Suprapubic skin (tissue), 4 donors: ENCODE measurements around the gene MYO18A. TPM values are rescaled to one million over a fixed set of nuclear protein-coding genes. Genes with fewer than 3 reads are reported as not detected.
A peak's percentile ranks its signal among the peaks of the same experiment; 100 is the strongest.

Experiments
- DNase-seq, 2 donors: peaks; one replicate each; pipeline ENCODE4 v3.0.0-alpha.2; 2019; ENCODE audit warnings: low spot score in 2 of 2
- H3K27ac ChIP-seq: fragments of 200-600 bp; sonication (generic); one replicate; pipeline ENCODE4 v1.5.1; 2019
- H3K27me3 ChIP-seq: fragments of 200-600 bp; sonication (generic); one replicate; pipeline ENCODE4 v1.5.1; 2019
- H3K36me3 ChIP-seq: fragments of 200-600 bp; sonication (generic); one replicate; pipeline ENCODE4 v1.5.1; 2019
- H3K4me1 ChIP-seq: fragments of 200-600 bp; sonication (generic); one replicate; pipeline ENCODE4 v1.5.1; 2019
- H3K4me3 ChIP-seq: fragments of 200-600 bp; sonication (generic); one replicate; pipeline ENCODE4 v1.5.1; 2019; ENCODE audit warnings: mild to moderate bottlenecking
- H3K9me3 ChIP-seq: fragments of 200-600 bp; sonication (generic); one replicate; pipeline ENCODE4 v1.5.1; 2019
- CTCF ChIP-seq, 2 donors: fragments of 200-600 bp in 1 of 2; fragments of 450-650 bp in 1 of 2; sonication (generic) in 1 of 2; IDR thresholded peaks; one replicate each; pipeline ENCODE4 v1.5.1; 2016 to 2019; ENCODE audit warnings: antibody characterized with exemption in 2 of 2, mild to moderate bottlenecking in 1 of 2, moderate library complexity in 1 of 2
- EP300 ChIP-seq: sonication (generic); formaldehyde crosslinking; IDR thresholded peaks from one replicate; pipeline ENCODE4 v1.6.1; 2017; ENCODE audit warnings: antibody characterized with exemption
- POLR2A ChIP-seq, 2 donors: fragments of 450-650 bp; IDR thresholded peaks; one replicate each; pipeline ENCODE4 v1.6.1; 2017; ENCODE audit warnings: antibody characterized with exemption in 2 of 2, mild to moderate bottlenecking in 2 of 2, moderate library complexity in 2 of 2
- POLR2AphosphoS5 ChIP-seq, 3 donors: sonication (generic); formaldehyde crosslinking; IDR thresholded peaks; one replicate each; pipeline ENCODE4 v1.6.1; 2017; ENCODE audit warnings: antibody characterized with exemption in 3 of 3
- WGBS: methylation state at CpG from one replicate; pipeline ENCODE4 v1.1.5; 2018; 5-methylcytosine and 5-hydroxymethylcytosine counted together
- total RNA-seq, 4 donors: library from RNA; depleted of rRNA; stranded (reverse); fragments of >200 nt; gene quantifications; one replicate each; pipeline ENCODE4 v1.1.0, GENCODE V29; 2016

MYO18A gene
- total RNA-seq, 4 donors from 2014 or later, result 87.6 to 253 (median 106) TPM

- Histone ChIP-seq H3K4me1 (peaks cover 55% of the 10 kb centered on the region), H3K36me3 (no peaks in the 10 kb centered on the region), H3K4me3 (peak overlapping the region; percentile 60), H3K27me3 (no peaks in the 10 kb centered on the region), H3K9me3 (no peaks in the 10 kb centered on the region), H3K27ac (peak overlapping the region; percentile 87)
- no peak for DNase-seq
- 30% methylated on average over 1 of the region's 1 CpG for WGBS
- TF ChIP-seq EP300 (no peak), POLR2A (IDR thresholded peaks at IDR 0.05) (no peak), CTCF (IDR thresholded peaks at IDR 0.05) (no peak), POLR2AphosphoS5 (IDR thresholded peaks at IDR 0.05) (no peak)
Observed at GRCh38 chr17:29181226-29181625, 1.0 kb upstream of the MYO18A start.

GRCh38 chr17:29180788-29181160 lies 576 bp upstream of the MYO18A start:
- H3K27me3 ChIP-seq, result no peaks in the 10 kb centered on the region
- TF ChIP-seq POLR2AphosphoS5 (IDR thresholded peaks at IDR 0.05), result no peak
- TF ChIP-seq POLR2A (IDR thresholded peaks at IDR 0.05), result no peak
- no peak for TF ChIP-seq CTCF (IDR thresholded peaks at IDR 0.05)
- TF ChIP-seq EP300, result no peak
- no peaks in the 10 kb centered on the region for H3K9me3 ChIP-seq
- H3K4me1 ChIP-seq, result peaks cover 59% of the 10 kb centered on the region
- WGBS, result 40% methylated on average over 4 of the region's 4 CpGs
- H3K4me3 ChIP-seq, result peak overlapping the region; percentile 60
- DNase-seq, result no peak
- H3K27ac ChIP-seq, result peak overlapping the region; percentile 87
- H3K36me3 ChIP-seq, result no peaks in the 10 kb centered on the region

GRCh38 chr17:29179232-29180033 lies 765 bp downstream of the MYO18A start:
- WGBS, result 20% methylated on average over 16 of the region's 28 CpGs
- Histone ChIP-seq H3K9me3 (no peaks in the 10 kb centered on the region), H3K27ac (peak overlapping the region; percentile 87), H3K4me1 (peaks cover 62% of the 10 kb centered on the region), H3K4me3 (peak overlapping the region; percentile 60), H3K27me3 (no peaks in the 10 kb centered on the region), H3K36me3 (no peaks in the 10 kb centered on the region)
- no peak for TF ChIP-seq EP300
- TF ChIP-seq POLR2AphosphoS5 (IDR thresholded peaks at IDR 0.05), result no peak
- peak in 1 of 2 donors; percentile 81 for DNase-seq

- Histone ChIP-seq H3K9me3 (no peaks in the 10 kb centered on the region), H3K27ac (peak overlapping the region; percentile 87), H3K4me3 (peak overlapping the region; percentile 60), H3K4me1 (peaks cover 62% of the 10 kb centered on the region), H3K36me3 (no peaks in the 10 kb centered on the region), H3K27me3 (no peaks in the 10 kb centered on the region)
- WGBS, result 27% methylated on average over 7 of the region's 8 CpGs
- no peak for TF ChIP-seq CTCF (IDR thresholded peaks at IDR 0.05)
- no peak for TF ChIP-seq POLR2A (IDR thresholded peaks at IDR 0.05)
- no peak for TF ChIP-seq POLR2AphosphoS5 (IDR thresholded peaks at IDR 0.05)
- TF ChIP-seq EP300, result no peak
- DNase-seq, result peak in 1 of 2 donors; percentile 49
Observed at GRCh38 chr17:29178750-29179231, 1.4 kb downstream of the MYO18A start.

- Histone ChIP-seq H3K27ac (peak overlapping the region; percentile 87), H3K27me3 (no peaks in the 10 kb centered on the region), H3K36me3 (no peaks in the 10 kb centered on the region), H3K9me3 (no peaks in the 10 kb centered on the region), H3K4me3 (peak overlapping the region; percentile 60), H3K4me1 (peaks cover 62% of the 10 kb centered on the region)
- 52% methylated on average over 4 of the region's 4 CpGs for WGBS
- DNase-seq, result no peak
- TF ChIP-seq POLR2A (IDR thresholded peaks at IDR 0.05), result no peak
- TF ChIP-seq CTCF (IDR thresholded peaks at IDR 0.05), result no peak
- TF ChIP-seq EP300, result no peak
- TF ChIP-seq POLR2AphosphoS5 (IDR thresholded peaks at IDR 0.05), result no peak
Observed at GRCh38 chr17:29177871-29178749, 2.1 kb downstream of the MYO18A start.
